ENCODE measurements around the gene NT5DC2. TPM values are rescaled to one million over a fixed set of nuclear protein-coding genes. Genes with fewer than 3 reads are reported as not detected.

Gene NT5DC2
- total RNA-seq, 4 donors from 2014 or later, result 5.1 to 17.3 (median 14.7) TPM

- no peaks in the 10 kb centered on the region for H3K9me3 ChIP-seq
- no peaks in the 10 kb centered on the region for H3K4me1 ChIP-seq
- H3K27ac ChIP-seq, result no peak overlapping the region
- no peaks in the 10 kb centered on the region for H3K27me3 ChIP-seq
- TF ChIP-seq POLR2A (IDR thresholded peaks at IDR 0.05), result no peak
- TF ChIP-seq, protein P1, sequence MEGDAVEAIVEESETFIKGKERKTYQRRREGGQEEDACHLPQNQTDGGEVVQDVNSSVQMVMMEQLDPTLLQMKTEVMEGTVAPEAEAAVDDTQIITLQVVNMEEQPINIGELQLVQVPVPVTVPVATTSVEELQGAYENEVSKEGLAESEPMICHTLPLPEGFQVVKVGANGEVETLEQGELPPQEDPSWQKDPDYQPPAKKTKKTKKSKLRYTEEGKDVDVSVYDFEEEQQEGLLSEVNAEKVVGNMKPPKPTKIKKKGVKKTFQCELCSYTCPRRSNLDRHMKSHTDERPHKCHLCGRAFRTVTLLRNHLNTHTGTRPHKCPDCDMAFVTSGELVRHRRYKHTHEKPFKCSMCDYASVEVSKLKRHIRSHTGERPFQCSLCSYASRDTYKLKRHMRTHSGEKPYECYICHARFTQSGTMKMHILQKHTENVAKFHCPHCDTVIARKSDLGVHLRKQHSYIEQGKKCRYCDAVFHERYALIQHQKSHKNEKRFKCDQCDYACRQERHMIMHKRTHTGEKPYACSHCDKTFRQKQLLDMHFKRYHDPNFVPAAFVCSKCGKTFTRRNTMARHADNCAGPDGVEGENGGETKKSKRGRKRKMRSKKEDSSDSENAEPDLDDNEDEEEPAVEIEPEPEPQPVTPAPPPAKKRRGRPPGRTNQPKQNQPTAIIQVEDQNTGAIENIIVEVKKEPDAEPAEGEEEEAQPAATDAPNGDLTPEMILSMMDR (IDR thresholded peaks at IDR 0.05), result no peak
- H3K4me3 ChIP-seq, result no peak overlapping the region
- no peaks in the 10 kb centered on the region for H3K36me3 ChIP-seq
- DNase-seq, result no peak
Observed at GRCh38 chr3:52520716-52521487, 12.8 kb downstream of the NT5DC2 start.

DNA sequence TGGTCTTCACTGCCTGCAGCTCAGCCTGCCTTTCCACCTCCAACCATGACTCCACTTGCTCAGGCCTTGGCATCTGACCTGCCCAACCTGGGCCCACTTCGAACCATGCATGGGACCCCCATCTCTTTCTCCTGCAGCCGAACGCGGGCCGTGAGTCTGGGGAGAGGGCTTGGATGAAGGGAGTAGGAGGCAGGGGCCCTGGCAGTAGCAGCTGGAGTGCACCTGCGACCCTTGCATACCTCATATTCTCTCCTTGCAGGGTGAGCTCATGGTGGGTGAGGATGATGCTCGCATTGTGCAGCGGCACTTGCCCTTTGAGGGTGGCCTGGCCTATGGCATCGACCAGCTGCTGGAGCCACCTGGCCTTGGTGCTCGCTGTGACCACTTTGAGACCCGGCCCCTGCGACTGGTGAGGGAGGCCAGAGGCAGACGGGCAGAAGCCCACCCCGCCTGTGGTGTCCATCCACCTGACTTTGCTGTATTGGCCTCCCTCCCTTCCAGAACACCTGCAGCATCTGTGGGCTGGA is 13.5 kb downstream of the NT5DC2 start:
- no peak overlapping the region for H3K27ac ChIP-seq
- no peaks in the 10 kb centered on the region for H3K27me3 ChIP-seq
- no peak for TF ChIP-seq POLR2A (IDR thresholded peaks at IDR 0.05)
- TF ChIP-seq, protein P1 (IDR thresholded peaks at IDR 0.05), result no peak
- no peaks in the 10 kb centered on the region for H3K4me1 ChIP-seq
- DNase-seq, result no peak
- H3K4me3 ChIP-seq, result no peak overlapping the region
- no peaks in the 10 kb centered on the region for H3K9me3 ChIP-seq
- no peaks in the 10 kb centered on the region for H3K36me3 ChIP-seq

GRCh38 chr3:52519445-52520140 is 14.1 kb downstream of the NT5DC2 start:
- no peaks in the 10 kb centered on the region for H3K9me3 ChIP-seq
- no peak for DNase-seq
- no peak for TF ChIP-seq POLR2A (IDR thresholded peaks at IDR 0.05)
- TF ChIP-seq, protein P1 (IDR thresholded peaks at IDR 0.05), result no peak

GRCh38 chr3:52518723-52519444 is 14.8 kb downstream of the NT5DC2 start:
- Histone ChIP-seq H3K4me1 (no peaks in the 10 kb centered on the region), H3K4me3 (peak overlapping the region in 2 of 4 donors; percentile 42 to 47), H3K36me3 (no peaks in the 10 kb centered on the region), H3K9me3 (no peaks in the 10 kb centered on the region), H3K27me3 (no peaks in the 10 kb centered on the region), H3K27ac (no peak overlapping the region)
- TF ChIP-seq POLR2A (IDR thresholded peaks at IDR 0.05), result no peak
- TF ChIP-seq, protein P1 (IDR thresholded peaks at IDR 0.05), result no peak
- peak in 2 of 3 donors; percentile 67 to 72 for DNase-seq

More at GRCh38 chr3:52519445-52520140, 14.1 kb downstream of the NT5DC2 start:
- H3K27me3 ChIP-seq, result no peaks in the 10 kb centered on the region
- no peak overlapping the region for H3K27ac ChIP-seq
- no peaks in the 10 kb centered on the region for H3K4me1 ChIP-seq
- H3K36me3 ChIP-seq, result no peaks in the 10 kb centered on the region
- H3K4me3 ChIP-seq, result no peak overlapping the region
